Measurements from ENCODE around the gene MPV17L. TPM values are rescaled to one million over a fixed set of nuclear protein-coding genes. Genes with fewer than 3 reads are reported as not detected.
"Not testable (repeated sequence)": the region's sequence is repeated elsewhere in the genome, so short reads cannot be mapped to it uniquely, and the experiment has no call there.

MPV17L gene
- 1 to 10 TPM; 7.5 to 7.6 TPM for total RNA-seq
- long read RNA-seq, result 0 reads

DNA sequence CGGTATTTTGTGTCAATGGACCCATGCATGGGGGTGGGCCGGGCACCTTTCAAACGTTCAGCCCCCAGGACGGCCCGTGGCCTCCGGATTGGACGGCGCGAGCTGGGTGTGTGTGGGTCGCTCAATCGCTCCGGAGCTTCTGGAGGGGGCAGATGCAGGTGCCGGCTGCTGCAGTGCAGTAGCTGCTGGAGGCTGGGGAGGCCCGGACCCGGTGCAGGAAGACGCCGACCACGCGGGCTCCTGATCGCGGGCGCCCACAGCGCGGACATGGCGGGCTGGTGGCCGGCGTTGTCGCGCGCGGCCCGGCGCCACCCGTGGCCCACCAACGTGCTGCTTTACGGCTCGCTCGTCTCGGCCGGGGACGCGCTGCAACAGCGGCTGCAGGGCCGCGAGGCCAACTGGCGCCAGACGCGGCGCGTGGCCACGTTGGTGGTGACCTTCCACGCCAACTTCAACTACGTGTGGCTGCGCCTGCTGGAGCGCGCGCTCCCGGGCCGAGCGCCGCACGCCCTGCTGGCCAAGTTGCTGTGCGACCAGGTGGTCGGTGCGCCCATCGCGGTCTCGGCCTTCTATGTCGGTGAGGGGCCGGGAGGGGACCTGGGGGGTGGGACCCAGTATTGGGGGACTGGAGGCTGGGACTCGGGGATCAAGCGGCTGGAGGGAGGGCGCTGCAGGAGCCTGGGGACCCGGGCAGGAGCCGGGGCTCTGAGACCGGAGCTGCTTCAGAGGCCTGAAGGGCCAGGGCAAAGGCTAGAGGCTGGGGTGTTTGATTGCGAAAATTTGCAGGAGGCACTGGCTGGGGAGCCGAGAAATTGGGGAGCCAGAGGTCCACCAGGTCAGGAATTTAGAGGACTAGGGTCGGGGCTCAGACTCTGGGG lies at the start of gene MPV17L:
TSS of gene MPV17L (plus strand) at position 124 of the 878 bp plus-strand sequence. CDS start at position 268, 144 bp downstream.
- peak; percentile 75 for ATAC-seq
- peak; percentile 39 to 57 for DNase-seq
- intact Hi-C loops (cut with DNase I, micrococcal nuclease), result not testable (repeated sequence)

- DNase-seq; intact Hi-C loops (cut with DNase I, micrococcal nuclease); ATAC-seq: not testable (repeated sequence)
Measured at GRCh38 chr16:15348721-15349120, 46.8 kb upstream of the MPV17L start.

GRCh38 chr16:15351251-15351650 lies 44.3 kb upstream of the MPV17L start:
- DNase-seq, ATAC-seq: not testable (repeated sequence)

DNA sequence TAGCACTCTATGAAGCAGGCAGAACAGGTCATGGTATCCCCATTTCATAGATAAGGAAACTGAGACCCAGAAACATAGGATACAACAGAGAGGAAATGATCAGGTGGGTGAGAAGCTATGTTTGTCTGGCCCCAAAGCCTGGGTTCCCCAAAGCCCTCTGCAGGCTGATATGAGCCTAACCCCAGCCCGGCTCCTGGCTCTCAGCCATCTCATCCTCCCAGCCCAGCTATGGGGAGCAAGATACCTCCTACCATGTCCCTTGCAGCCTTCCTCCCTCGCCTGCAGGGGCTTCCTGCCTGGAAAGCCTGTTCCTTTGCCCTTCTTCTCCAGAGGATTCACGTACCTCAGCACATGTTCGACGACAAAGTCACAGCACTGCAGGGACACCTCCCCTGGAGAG lies 43.8 kb upstream of the MPV17L start:
- ATAC-seq; DNase-seq; intact Hi-C loops (cut with DNase I, micrococcal nuclease): not testable (repeated sequence)

More at GRCh38 chr16:15351251-15351650, 44.3 kb upstream of the MPV17L start:
- intact Hi-C loops (cut with DNase I, micrococcal nuclease), result not testable (repeated sequence)

- intact Hi-C loops (cut with DNase I, micrococcal nuclease); ATAC-seq: not testable (repeated sequence)
Measured at GRCh38 chr16:15352852-15353251, 42.7 kb upstream of the MPV17L start.

GRCh38 chr16:15354846-15355245 lies 40.7 kb upstream of the MPV17L start:
- ATAC-seq; intact Hi-C loops (cut with DNase I, micrococcal nuclease); DNase-seq: not testable (repeated sequence)

More at GRCh38 chr16:15352852-15353251, 42.7 kb upstream of the MPV17L start:
- DNase-seq, result not testable (repeated sequence)

GRCh38 chr16:15357495-15357894 lies 38.1 kb upstream of the MPV17L start:
- DNase-seq; intact Hi-C loops (cut with DNase I, micrococcal nuclease); ATAC-seq: not testable (repeated sequence)

DNA sequence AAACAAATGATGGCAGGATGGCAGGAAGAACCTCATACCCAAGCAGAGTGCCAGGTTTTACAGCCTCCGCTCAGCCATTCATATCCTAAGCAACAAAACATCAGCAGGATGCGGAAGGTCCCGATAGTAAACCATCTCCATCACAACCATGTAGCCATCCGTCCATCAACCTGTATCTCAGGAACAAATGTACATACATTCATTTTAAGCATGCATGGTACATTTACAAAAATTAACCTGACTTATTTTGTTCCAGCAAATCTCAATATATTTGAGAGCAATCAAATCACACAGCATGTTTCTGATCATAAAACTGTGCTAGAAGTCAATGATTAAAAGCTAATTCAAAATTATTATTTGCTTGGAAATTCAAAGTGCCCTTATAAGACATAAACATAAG lies 17.4 kb upstream of the MPV17L start, which contains the start of gene NPIPA5:
TSS of gene NPIPA5 (minus strand) at position 101 of the 400 bp plus-strand sequence. CDS start at position 101, 0 bp downstream.
- ATAC-seq; intact Hi-C loops (cut with DNase I, micrococcal nuclease); DNase-seq: not testable (repeated sequence)

GRCh38 chr16:15382810-15383209 lies 12.7 kb upstream of the MPV17L start:
- intact Hi-C loops (cut with DNase I, micrococcal nuclease); ATAC-seq: not testable (repeated sequence)

GRCh38 chr16:15388060-15388459 lies 7.5 kb upstream of the MPV17L start:
- ATAC-seq; DNase-seq; intact Hi-C loops (cut with DNase I, micrococcal nuclease): not testable (repeated sequence)

More at GRCh38 chr16:15382810-15383209, 12.7 kb upstream of the MPV17L start:
- DNase-seq, result not testable (repeated sequence)

DNA sequence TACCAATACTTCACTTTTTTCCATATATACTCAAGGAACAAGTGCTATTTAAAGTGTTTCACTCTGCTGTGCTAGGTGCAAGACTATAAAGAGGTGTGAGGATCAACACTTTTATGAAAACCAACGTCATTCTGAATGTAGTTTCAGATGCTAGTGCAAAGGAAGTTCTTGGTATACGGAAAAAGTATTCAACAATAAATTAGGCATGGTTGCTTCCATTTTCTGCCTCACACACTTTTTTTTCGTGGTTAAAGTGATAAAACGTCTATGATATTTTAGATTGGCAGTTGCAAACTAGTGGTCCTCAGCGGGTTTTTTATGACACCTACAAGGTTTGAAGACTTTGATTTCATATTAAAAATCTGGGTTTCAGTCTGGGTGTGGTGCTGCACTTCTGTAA lies 5.6 kb upstream of the MPV17L start:
- ATAC-seq, DNase-seq: not testable (repeated sequence)

DNA sequence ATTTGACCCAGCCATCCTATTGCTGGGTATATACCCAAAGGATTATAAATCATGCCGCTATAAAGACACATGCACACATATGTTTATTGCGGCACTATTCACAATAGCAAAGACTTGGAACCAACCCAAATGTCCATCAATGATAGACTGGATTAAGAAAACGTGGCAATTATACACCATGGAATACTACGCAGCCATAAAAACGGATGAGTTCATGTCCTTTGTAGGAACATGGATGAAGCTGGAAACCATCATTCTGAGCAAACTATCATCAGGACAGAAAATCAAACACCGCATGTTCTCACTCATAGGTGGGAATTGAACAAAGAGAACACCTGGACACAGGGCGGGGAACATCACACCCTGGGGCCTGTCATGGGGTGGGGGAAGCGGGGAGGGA lies 2.5 kb upstream of the MPV17L start:
- DNase-seq; ATAC-seq; intact Hi-C loops (cut with DNase I, micrococcal nuclease): not testable (repeated sequence)

More for the DNA sequence above, 5.6 kb upstream of the MPV17L start:
- intact Hi-C loops (cut with DNase I, micrococcal nuclease), result not testable (repeated sequence)

GRCh38 chr16:15396509-15396829 lies 915 bp downstream of the MPV17L start:
- DNase-seq; intact Hi-C loops (cut with DNase I, micrococcal nuclease): not testable (repeated sequence)
- peak; percentile 10 for ATAC-seq

- no peak for DNase-seq
- intact Hi-C loops (cut with DNase I, micrococcal nuclease), result no loop called here
- ATAC-seq, result no peak
Measured at GRCh38 chr16:15396948-15397594, 1.5 kb downstream of the MPV17L start.

DNA sequence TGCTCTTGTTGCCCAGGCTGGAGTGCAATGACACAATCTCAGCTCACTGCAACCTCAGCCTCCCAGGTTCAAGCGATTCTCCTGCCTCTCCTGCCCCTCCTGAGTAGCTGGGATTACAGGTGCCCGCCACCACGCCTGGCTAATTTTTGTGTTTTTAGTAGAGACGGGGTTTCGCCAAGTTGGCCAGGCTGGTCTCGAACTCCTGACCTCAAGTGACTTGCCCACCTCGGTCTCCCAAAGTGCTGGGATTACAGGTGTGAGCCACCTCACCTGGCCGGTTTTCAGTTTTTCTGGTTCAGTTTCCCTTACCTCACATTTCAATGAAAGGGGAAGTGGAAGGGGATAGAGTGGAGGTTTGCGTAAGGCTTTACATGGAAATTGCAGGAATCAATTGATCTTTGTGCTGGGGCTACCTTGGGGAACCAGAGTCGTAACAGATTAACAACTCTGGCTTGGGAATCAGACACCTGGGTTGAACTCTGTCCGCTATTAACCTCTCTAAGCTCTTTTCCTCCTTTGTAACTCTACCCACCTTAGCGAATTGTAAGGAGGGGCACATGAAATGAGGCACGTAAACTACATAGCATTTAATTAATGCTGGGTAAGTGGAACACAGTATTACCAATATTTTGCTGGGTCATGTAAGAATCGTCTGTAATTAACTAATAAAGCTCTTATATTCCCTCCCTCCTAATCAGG lies 3.2 kb downstream of the MPV17L start:
- DNase-seq, result no peak
- ATAC-seq, result peak; percentile 74
- intact Hi-C loops (cut with DNase I, micrococcal nuclease), result no loop called here

DNA sequence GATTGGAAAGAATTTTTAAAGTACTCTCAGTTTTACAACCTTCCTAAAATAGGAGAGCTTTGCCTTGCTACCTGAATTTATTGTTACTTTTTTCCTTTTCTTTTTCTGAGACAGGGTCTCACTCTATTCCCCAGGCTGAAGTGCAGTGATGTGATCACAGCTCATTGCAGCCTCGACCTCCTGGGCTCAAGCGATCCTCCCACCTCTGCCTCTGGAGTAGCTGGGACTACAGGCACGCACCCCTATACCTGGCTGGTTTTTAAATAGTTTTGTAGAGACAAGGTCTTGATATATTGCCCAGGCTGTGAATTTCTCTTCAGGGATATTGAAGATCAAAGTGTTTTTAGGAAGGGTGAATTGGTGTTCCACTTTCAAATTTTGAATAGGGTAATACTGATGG lies 3.8 kb downstream of the MPV17L start:
- DNase-seq (no peak), ATAC-seq (no peak)
- intact Hi-C loops (cut with DNase I, micrococcal nuclease), result no loop called here

DNA sequence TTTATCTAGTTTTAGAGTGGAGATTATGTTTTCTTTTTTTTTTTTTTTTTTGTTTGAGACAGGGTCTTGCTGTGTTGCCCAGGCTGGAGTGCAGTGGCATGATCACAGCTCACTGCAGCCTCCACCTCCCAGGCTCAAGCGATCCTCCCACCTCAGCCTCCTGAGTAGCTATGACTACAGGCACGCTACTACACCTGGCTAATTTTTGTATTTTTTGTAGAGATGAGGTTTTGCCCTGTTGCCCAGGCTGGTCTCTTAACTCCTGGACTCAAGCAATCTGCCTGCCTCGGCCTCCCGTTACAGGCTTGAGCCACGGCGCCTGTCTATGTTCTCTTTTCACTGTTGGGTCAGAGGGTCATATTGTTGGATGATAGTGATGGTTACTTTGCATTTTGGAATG lies 4.8 kb downstream of the MPV17L start:
- DNase-seq; intact Hi-C loops (cut with DNase I, micrococcal nuclease); ATAC-seq: not testable (repeated sequence)

DNA sequence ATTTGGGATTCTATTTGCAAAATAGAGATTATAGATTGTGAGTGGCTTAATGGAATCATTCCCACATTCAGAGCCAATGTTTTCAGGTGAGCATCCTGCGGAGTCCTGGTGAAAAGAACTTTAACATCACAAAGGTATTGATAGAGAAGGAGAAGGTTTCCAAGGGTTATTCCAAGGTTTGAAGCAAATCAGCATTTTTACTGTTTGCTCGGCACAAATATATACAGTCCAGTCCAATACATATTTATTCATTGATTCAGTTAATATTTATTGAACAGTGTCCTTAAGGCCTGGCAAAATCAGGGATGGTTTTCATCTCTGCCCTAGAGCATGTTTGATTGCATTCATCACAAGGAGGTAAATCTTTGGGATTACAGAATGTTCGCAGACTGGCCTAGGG lies 6.4 kb downstream of the MPV17L start:
- intact Hi-C loops (cut with DNase I, micrococcal nuclease), result no loop called here
- no peak for DNase-seq
- ATAC-seq, result no peak
